Measurements from ENCODE around the gene KRTAP29-1.
A peak's percentile ranks its signal among the peaks of the same experiment; 100 is the strongest.

KRTAP29-1 gene

GRCh38 chr17:41327411-41328120 is 24.9 kb upstream of the KRTAP29-1 start:
- DNase-seq = no peak

DNA sequence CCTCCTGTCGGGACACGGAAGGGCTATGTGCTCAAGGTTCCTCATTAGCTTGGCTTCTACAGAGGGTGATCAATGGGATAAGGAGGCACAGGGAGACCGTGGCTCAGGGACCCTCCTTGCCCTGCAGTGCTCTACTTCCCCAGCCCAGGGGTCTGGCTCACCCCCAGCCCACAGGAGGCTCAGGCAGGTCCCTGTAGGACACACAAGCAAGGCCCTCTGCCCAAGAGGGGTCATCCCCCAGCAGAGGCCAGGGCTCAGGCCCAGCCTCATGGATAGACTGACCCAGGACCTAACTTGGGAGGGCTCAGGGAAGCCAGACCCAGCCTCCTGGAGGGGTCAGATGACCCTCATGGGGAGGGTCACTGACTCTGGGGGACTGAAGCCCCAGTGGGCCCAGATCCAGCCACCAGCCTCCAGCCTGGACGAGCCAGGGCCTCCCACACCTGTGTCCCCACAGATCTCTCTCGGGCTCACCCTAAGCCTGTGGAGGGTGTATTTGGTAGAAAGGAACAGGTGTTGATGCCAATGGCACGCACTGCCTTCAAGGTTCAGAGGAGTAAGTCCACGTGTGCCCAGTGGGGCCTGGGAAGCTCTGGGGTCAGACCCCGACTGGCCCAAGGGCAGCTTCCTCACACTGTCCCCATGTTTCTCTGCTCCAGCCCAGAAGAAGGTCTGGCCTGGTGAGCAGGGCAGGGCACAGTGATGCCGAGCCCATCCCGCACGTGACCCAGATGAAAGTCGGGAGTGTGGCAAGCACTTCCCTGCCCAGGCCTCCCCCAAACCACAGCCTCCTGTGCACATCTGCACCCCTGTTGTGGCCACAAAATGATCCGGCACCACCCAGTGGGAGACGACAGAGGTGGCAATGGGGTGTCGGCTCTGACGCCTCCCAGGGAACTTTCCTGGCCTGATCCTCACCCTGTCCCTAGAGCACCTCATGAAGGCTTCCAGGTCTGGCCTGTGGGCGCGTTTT is 23.8 kb upstream of the KRTAP29-1 start:
- DNase-seq = no peak

GRCh38 chr17:41325611-41326010 is 23.0 kb upstream of the KRTAP29-1 start:
- no peak for DNase-seq

DNA sequence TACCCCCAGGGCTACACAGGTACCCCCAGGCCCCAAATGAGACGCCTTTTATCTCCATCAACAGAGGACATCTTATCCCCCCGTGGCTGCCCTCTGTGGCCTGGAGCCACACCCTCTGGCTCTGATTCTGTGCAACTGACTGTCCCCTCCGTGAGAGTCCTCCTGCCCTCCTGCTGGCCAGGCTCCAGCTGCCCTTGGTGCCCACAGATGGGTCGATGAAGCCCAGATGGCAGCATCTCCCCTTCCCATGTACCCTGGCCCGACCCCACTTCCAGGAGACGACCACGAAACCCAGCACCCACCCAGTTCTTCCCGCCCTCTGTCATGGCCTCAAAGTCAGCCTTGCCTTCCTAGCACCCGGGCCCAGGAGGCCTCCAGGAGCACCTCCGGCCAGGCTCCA is 22.5 kb upstream of the KRTAP29-1 start:
- DNase-seq = no peak

DNA sequence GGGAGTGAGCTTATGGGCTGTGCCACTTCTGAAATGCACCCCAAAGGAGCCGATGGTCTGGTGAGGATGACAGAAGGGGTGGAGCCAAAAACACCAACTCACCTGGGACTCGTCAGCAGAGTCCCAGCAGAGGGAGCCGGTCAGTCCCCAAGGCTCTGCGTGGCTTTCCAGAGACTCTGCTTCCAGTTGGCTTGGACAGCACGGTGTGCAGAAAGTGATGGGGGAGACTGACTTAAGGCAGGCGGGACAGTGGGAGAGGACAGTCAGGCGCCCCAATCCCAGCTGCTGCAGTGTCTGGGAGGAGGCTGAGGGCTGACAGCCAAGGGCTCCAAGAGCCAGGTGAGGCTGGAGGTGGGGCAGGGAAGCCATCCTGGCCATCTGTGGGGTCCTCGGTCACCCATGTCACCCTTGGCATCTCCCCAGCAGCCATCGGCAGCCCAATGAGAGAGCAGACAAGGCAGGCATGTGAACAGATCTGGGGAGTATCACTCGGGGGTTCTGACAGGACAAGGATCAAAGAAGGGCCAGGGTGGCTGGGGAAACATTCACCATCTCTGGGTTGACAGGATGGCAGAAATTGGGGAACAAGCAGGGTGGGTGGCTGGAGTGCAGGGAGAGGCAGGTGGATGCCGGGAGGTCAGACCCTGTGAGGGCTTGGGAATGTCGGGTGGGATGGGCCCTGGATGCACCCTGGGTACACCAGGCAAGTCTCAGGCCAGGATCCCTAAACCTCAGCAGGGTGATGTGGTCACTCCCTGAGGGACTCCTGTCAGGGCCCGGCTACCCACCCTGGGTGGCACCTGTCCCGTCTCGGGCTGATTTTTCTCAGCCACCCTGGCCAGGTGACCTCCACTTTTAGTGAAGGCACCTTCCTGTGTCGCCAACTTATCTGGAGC is 21.8 kb upstream of the KRTAP29-1 start:
- DNase-seq = no peak

GRCh38 chr17:41322903-41323895 is 20.5 kb upstream of the KRTAP29-1 start:
- DNase-seq = no peak

DNA sequence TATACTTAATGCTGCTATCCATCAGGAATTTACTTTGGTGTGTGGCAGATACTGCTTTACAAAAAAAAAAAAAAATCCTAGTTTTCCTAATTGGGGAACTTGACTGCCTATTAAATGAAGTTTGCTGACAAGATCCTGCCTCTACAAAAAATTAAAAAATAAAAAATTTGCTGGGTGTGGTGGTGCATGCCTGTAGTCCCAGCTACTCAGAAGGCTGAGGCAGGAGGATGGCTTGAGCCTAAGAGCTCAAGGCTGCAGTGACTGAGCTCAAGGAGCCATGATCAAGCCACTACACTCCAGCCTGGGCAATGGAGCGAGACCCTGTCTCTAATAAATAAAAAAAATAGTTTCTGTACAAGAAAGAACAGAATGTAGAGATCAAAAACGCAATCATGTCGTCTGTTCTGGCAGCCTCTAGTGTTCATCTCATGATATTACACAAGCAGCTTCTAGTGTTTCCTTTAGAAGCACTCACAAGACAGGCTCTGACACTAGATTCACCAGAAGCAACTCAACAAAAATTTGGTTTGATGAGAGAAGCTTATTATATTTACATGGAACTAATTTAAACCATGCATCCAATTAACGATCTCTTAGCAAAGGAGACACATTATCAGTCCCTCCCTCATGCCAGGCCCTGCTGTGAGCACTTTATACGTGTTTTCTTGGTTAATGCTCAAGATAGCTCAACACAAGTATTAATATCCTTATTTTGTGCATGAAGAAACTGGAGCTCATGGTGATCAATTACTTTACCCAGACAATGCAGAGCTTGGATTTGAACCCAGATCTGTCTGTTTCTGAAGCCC is 19.6 kb upstream of the KRTAP29-1 start:
- DNase-seq = peak; percentile 21

DNA sequence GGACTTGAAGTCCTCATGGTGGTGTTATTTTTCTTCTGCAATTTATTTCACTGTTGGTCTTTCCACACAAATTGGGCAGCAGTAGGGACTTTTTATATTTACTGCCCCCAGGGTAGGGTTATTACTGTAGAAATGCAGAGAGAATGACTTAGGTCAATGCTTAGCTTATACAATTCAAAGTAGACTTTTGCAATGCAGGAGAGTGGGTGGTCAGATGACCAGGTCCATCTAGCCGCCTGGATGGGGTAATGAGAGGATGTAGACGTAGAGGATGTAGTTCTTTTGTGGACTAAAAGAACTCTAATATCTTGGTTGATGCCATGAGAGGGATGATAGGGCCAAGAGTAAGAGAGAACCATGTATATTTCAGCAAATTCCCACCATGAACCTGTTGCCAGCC is 15.6 kb upstream of the KRTAP29-1 start:
- no peak for DNase-seq

- no peak for DNase-seq
These were observed 13.3 kb upstream of the KRTAP29-1 start for GRCh38 chr17:41315814-41316445.

DNA sequence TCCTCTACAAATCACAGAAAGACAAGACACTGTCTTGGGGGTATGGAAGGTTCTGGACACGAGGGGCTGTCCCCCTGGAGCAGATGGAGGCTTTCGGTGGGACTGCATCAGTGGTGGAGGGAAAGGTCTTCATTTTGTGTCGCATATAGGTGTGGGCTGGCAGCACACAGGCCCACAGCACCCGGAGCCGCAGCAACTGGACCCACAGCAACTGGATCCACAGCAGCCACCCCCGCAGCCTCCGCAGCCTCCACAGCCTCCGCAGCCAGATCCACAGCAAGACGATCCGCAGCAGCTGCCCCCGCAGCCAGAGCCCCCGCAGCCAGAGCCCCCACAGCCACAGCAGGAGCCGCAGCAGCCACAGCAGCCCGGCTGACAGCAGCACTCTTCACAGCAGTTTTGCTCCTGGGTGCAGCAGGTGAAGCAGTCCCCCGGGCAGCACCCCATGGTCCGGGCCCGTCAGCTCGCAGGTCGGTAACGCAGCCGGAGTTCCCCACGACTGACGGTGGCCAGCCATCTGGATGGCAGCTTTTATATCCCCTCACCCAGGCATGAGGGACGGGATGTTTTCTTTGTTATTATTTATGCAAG is 12.6 kb upstream of the KRTAP29-1 start, which contains the start of gene KRTAP17-1:
Gene KRTAP17-1, minus strand, starts transcription at position 507 of the 591 bp plus-strand sequence. Its CDS starts 60 bp downstream, at position 447.
- no peak for DNase-seq

GRCh38 chr17:41311111-41311510 is 8.5 kb upstream of the KRTAP29-1 start:
- no peak for DNase-seq

DNA sequence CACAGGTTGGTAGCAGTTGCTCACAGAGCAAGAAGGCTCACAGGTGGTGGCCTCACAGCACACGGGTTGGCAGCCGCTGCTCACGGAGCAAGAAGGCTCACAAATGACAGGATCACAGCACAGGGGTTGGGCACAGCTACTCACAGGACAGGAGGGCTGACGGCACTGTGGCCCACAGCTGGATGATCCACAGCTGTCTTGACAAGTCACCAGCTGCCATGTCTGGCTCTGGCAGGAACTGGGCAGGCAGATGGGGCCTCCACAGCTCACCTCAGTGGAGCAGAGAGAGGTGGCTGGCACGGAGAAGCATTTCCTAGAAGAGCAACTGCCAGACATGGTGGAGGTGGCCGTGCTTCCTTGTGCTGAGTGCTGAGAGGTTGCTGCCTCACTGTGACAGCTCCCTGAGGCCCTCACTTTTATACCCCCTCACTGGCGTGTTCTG is 6.3 kb upstream of the KRTAP29-1 start, which contains the start of gene KRTAP16-1:
Gene KRTAP16-1, minus strand, starts transcription at position 392 of the 442 bp plus-strand sequence. Its CDS starts 56 bp downstream, at position 336.
- DNase-seq = no peak

DNA sequence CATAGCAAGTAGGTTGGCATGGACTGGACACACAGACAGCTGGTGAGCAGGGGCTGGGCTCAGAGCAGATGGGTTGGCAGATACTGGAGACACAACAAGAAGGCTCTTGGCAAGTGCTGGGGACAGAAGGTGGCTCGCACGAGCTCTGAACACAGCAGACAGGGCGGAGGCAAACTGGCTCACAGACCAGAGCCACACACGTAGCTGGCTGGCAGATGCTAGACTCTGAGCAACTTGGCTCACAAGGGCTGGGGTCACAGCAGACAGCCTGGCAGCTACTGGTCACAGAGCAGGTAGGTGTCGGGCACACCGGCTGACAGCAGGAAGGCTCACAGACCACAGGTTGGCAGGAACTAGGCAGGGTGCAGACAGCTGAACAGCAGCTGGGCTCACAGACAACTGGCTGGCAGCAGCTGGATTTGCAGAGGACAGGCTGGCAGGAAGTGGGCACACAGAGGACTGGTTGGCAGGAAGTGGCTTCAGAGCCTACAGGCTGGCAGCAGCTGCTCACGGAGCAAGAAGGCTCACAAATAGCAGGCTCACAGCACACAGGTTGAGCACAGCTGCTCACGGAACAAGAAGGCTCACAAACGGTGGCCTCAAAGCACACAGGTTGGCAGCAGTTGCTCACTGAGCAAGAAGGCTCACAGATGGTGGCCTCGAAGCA is 5.7 kb upstream of the KRTAP29-1 start:
- peak; percentile 1 for DNase-seq

GRCh38 chr17:41307647-41308046 is 5.0 kb upstream of the KRTAP29-1 start:
- no peak for DNase-seq

DNA sequence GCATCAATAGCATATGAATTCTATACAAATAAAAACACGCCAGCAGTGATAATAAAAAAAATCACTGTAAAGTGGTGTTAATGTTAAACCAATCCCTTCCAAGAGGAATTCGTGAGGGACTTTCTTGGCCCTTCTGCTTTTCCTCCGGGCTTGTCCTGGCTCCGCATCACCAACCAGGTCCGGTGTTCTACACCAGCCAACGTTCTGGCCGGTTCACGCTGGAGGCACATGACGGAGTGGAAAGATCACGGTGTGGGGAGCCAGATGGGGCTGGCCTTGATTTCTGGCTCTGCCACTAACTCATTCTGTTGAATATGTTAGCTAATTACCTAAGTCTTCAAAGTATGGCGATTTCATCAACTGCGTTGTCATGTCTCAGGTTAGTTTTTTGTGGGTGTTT is 1.4 kb upstream of the KRTAP29-1 start:
- no peak for DNase-seq

DNA sequence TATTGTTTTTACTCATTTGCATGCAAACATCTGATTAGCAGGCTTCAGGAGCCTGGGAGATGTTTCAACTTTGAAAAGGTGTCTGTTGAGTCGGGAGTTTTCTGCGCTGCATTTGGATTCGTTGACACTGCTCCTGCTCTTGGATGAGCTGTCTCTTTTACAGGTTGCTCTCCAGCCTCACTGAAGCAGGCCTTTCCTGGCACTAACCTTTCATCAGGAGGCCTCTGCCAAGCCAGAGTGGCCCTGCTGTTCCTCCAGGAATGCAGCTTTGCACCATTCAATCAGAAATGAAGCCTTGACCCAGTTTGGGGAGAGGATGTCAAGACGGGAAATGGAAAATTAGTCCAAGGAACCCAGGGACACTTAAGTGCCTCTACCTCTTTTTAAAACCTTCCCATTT is 330 bp upstream of the KRTAP29-1 start:
- DNase-seq = no peak

DNA sequence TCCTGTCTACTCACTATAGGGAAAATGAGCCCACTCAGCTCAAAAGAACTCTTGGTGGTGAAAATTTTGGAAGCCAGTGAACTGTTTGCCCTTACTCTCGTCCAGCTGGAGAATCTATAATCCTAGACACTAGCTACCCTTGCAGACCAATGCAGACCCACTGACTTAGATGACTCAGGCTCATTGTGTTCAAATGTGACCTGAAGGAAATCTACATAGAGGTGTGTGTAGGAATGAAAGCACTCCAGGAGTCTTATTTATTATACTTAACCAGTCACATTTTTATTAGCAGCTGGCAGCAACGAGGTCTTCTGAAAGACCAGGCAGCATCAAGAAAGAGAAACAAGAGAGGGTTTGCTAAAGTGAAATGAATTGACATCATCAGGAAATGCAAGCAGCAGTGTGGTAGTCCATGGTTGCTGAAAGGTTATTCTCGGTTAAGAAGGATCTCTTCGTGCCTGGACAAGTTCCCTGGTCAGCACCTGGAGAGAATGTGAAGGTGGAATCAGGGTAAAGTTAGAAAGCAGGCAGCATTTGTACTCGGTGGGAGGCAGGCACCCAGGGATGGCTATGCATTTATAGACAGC is 1.4 kb downstream of the KRTAP29-1 start:
- DNase-seq = no peak

GRCh38 chr17:41298458-41299135 is 4.1 kb downstream of the KRTAP29-1 start:
- DNase-seq = no peak

Data from midbrain (tissue), 1 donor.